Activated CD4-positive, alpha-beta memory T cell treated with anti-CD3 and anti-CD28 coated beads for 36 hours (primary cell): ENCODE measurements around the gene POTEJ. TPM values are rescaled to one million over a fixed set of nuclear protein-coding genes. Genes with fewer than 3 reads are reported as not detected.
"Not testable (repeated sequence)": the region's sequence is repeated elsewhere in the genome, so short reads cannot be mapped to it uniquely, and the experiment has no call there.

Experiments
- CTCF ChIA-PET: fragments of 350-600 bp; sonication (Branson Sonifier 250); formaldehyde crosslinking; loops from one replicate; lab custom pipeline; 2021; ENCODE audit warnings: antibody characterized with exemption, inconsistent platforms; lab: Charles Lee
- POLR2A ChIA-PET: fragments of 350-600 bp; sonication (Branson Sonifier 250); formaldehyde crosslinking; loops from one replicate; lab custom pipeline; 2021; ENCODE audit warnings: antibody characterized with exemption; lab: Charles Lee
- DNase-seq: peaks from one replicate; pipeline ENCODE4 v3.0.0-alpha.2; 2020
- H3K27ac Mint-ChIP-seq: one replicate; pipeline ENCODE4 v1.8.0; 2021; ENCODE audit warnings: mixed read lengths
- H3K27me3 Mint-ChIP-seq: one replicate; pipeline ENCODE4 v1.8.0; 2021; ENCODE audit warnings: mixed read lengths
- H3K36me3 Mint-ChIP-seq: one replicate; pipeline ENCODE4 v1.8.0; 2021; ENCODE audit warnings: mixed read lengths
- H3K4me1 Mint-ChIP-seq: one replicate; pipeline ENCODE4 v1.8.0; 2021; ENCODE audit warnings: low read depth, mixed read lengths
- H3K4me3 Mint-ChIP-seq: one replicate; pipeline ENCODE4 v1.8.0; 2021; ENCODE audit warnings: mild to moderate bottlenecking, mixed read lengths
- H3K9me3 Mint-ChIP-seq: one replicate; pipeline ENCODE4 v1.8.0; 2021; ENCODE audit warnings: mixed read lengths
- intact Hi-C: fragments of 100-400 bp; cut with micrococcal nuclease; formaldehyde crosslinking; loops from one replicate; pipeline ENCODE4 v1.15.1; 2023
- total RNA-seq, 2 experiments: library from RNA; stranded (reverse); gene quantifications; one replicate each; pipeline ENCODE4 v1.2.3, GENCODE V29; 2021

The POTEJ gene
- total RNA-seq, 2 experiments from 2014 or later = not detected

DNA sequence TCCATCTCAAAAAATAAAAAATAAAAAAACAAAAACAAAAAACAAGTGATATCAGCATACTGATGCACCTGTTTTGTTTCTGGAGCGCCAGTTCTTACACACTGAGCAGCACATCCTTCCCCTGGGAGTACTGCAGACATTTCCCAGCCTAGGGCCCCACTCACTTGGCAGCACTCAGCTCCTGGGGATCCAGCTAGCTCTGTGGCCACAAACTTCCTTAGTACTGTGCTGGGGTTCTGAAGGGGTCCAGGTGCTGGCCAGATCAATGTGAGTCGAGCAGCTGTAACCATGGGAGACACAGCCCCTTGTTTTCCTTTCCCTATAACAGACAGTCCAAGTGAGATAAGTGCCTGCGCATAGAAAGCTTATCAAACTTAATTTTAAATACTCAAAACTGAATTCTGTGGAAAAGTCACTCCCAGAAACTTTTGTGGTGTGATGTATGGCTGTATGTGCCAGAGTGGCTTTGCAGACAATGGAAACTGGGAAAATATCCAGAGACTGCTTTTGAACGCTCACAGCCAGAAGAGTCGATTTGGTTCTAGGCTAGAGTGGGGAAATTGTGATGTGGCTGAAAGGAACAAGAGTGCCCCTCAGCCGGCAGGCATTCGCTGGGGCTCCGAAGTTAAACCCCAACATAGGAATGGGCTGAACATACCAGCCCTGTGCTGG, 20.9 kb upstream of the POTEJ start:
- H3K4me1 Mint-ChIP-seq, H3K27ac Mint-ChIP-seq, DNase-seq, H3K9me3 Mint-ChIP-seq, POLR2A ChIA-PET, H3K4me3 Mint-ChIP-seq, H3K27me3 Mint-ChIP-seq, CTCF ChIA-PET, intact Hi-C loops, H3K36me3 Mint-ChIP-seq: not testable (repeated sequence)

DNA sequence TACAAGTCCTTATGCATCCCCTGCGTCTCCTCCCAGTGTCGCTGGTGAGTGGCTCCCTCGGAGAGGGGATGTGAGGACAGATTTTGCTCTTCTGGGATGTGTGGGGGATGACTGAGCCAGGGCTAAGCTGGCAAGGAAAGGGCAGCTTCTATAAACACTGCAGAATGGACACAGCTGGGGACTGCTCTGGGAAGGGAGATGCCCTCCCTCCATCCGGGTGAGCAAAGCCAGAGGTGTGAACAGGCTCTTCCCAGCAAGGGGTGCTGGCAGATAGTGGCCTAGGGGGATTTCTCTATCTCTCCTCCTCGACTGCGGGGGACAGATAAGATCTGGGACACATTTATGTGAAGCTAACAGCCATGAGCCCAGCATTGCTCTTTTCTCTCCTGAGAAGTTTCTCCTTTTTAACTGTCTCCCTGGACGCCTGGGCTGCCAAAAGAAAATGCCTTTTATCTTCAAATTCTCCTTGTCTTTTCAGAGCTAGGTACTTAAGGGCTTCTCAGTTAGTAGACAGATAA, 20.3 kb upstream of the POTEJ start:
- H3K4me1 Mint-ChIP-seq, H3K27me3 Mint-ChIP-seq, CTCF ChIA-PET, intact Hi-C loops, H3K27ac Mint-ChIP-seq, H3K9me3 Mint-ChIP-seq, H3K4me3 Mint-ChIP-seq, H3K36me3 Mint-ChIP-seq, POLR2A ChIA-PET, DNase-seq: not testable (repeated sequence)

DNA sequence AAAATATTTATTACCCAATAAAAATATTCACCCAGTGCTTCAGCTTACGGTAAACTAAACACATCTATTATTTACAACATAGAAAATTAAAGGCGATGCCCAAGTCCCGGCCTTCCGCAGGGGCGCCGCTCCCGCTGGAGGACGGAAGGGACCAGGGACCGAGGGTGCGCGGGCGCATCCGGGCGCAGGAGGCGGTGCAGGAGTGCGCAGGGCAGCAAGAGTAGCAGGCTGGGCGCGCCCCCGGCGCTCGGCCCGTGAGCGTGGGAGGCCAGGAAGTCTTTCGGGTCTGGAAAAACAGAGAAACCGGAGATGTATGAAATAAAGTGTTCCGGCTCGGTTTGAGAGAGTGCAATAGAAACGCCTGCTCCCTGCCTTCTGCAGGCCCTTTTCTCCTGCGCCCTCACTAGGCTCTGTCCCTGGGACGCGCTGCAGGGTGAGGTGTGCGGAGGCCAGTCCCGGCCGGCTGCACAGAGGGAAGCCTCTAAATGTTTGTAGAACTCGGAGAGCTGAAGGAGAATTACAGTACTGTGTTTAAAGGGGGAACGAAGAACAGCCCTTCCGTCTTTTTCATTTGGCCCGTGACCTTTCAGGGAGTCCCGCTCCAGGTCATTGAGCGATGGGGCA, 18.3 kb upstream of the POTEJ start:
- H3K36me3 Mint-ChIP-seq, H3K4me3 Mint-ChIP-seq, H3K4me1 Mint-ChIP-seq, H3K9me3 Mint-ChIP-seq, CTCF ChIA-PET, H3K27me3 Mint-ChIP-seq, H3K27ac Mint-ChIP-seq, DNase-seq, POLR2A ChIA-PET, intact Hi-C loops: not testable (repeated sequence)

DNA sequence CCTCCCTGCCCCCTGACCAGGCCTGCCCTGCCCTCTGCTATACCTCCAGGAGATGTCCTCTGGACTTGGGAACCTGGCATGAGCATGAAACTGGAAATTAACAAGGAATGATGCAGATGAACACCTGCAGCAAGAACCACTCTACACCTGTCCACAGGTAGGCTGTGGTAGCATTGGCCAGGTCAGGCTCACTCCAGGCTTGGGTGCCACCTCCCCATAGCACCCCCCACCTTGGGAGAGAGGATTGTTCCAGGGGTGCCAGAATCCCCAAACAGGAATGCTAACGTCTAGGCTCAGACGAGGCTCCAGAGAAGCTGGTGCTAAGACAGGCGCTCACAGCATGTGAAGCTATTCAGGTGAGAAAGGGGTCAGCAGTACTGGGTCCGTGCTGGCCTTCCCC, 17.2 kb upstream of the POTEJ start:
- POLR2A ChIA-PET, H3K27me3 Mint-ChIP-seq, H3K9me3 Mint-ChIP-seq, CTCF ChIA-PET, DNase-seq, H3K4me1 Mint-ChIP-seq, intact Hi-C loops, H3K4me3 Mint-ChIP-seq, H3K36me3 Mint-ChIP-seq, H3K27ac Mint-ChIP-seq: not testable (repeated sequence)

DNA sequence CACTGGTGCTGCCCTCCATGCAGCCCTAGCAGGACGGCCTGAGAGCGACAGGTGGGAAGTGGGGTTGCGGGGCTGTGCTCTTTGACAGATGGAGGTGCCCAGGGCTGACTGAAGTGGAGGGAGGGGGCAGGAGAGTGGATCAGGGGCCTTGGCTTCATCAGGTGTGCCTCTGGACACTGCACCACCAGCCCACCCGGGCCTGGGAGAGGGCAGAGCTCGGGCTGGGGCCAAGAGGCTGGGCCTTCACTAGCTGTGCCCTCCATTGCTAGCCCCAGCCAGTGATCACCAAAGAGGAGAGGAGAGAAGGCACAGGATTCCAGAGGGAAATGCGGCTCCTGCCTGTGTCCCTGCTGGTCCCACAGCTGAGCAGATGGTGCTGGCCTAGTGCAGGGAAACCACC, 14.5 kb upstream of the POTEJ start:
- POLR2A ChIA-PET, CTCF ChIA-PET, H3K4me1 Mint-ChIP-seq, DNase-seq, H3K36me3 Mint-ChIP-seq, H3K9me3 Mint-ChIP-seq, H3K27ac Mint-ChIP-seq, intact Hi-C loops, H3K27me3 Mint-ChIP-seq, H3K4me3 Mint-ChIP-seq: not testable (repeated sequence)

DNA sequence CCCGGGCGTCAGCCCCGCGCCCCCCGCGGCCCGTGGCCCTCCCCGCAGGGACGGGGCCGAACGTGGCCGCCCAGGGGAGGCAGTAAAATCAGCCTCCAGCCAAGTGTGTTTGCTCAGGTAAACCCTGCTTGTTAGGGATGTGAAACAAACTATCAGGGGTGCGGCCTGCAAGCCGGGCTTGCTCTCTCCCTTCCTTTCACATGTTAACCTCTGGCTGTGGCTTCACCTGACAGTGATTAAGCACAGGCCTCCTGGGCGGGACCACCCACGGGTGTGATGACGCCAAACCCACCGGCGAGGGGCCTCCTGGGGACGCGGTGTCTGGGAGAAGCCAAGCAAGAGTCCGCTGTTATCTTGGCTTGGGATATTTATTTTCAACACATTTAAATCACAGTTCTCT, 13.2 kb upstream of the POTEJ start:
- H3K4me3 Mint-ChIP-seq, POLR2A ChIA-PET, H3K9me3 Mint-ChIP-seq, CTCF ChIA-PET, DNase-seq, H3K36me3 Mint-ChIP-seq, H3K27me3 Mint-ChIP-seq, H3K27ac Mint-ChIP-seq, H3K4me1 Mint-ChIP-seq, intact Hi-C loops: not testable (repeated sequence)

DNA sequence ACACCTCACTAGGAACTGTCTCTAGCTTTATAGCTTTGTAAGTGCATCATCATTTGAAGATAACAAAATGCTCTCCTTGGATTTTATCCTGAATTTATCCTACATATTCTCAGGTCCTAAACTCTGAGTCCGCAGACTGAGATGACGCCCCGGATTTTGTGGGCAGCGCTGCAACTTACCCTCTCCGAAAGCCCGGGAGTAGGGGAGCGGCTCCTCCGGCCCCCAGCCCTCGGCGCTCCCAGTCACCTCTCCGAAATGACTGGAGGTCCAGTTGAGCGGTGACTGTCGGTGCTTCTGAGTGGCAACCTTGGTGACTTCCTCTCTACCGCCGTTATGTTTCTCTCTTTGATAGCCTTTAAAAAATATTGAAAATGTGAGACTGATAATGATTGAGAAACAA, 12.8 kb upstream of the POTEJ start:
- H3K27ac Mint-ChIP-seq, H3K36me3 Mint-ChIP-seq, DNase-seq, H3K27me3 Mint-ChIP-seq, POLR2A ChIA-PET, H3K9me3 Mint-ChIP-seq, intact Hi-C loops, H3K4me3 Mint-ChIP-seq, H3K4me1 Mint-ChIP-seq, CTCF ChIA-PET: not testable (repeated sequence)

DNA sequence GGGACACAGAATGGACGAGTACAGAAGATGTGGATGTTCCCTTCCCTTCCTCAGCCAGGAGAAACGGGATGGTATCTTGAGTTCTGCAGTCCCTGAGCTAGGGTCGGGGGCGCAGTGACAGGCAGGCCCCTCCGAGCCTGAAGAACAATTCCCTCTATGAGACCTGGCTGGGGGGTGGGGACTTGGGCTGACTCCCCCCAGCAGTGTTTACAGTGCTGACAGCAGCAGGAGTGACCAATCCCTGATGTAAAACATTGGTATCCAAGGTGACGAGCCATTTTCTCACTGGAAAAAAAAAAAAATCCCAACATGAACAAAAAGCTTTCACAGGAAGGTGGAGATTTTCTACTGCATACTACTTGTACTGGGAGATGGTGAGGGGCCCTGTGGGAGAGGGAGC, 11.8 kb upstream of the POTEJ start, which contains the start of gene CFC1:
Gene CFC1 (minus strand): TSS at position 183 of the 400 bp plus-strand sequence. CDS start 288 bp downstream, outside the sequence.
- intact Hi-C loops, H3K27me3 Mint-ChIP-seq, POLR2A ChIA-PET, H3K27ac Mint-ChIP-seq, H3K4me3 Mint-ChIP-seq, CTCF ChIA-PET, H3K9me3 Mint-ChIP-seq, DNase-seq, H3K36me3 Mint-ChIP-seq, H3K4me1 Mint-ChIP-seq: not testable (repeated sequence)

DNA sequence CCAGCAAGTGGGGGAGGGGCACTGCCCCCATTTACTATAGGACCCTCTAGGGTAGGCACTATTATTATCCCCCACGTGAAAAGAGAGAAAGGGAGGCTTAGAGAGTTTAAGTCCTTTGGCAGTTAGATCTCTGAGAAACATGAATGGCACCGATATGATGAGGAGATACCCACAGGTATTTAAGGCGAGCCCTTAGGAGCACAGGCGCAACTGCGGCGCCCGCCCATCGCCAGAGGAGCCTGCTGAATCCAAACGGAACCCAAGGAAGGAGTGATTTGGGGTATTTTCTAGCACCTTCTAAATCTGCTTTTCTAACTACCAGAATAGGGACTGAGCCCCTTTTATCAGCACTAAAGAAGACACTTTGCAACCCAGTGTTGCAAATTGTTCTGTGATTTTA, 11.3 kb upstream of the POTEJ start:
- H3K27ac Mint-ChIP-seq, H3K36me3 Mint-ChIP-seq, H3K4me1 Mint-ChIP-seq, H3K4me3 Mint-ChIP-seq, intact Hi-C loops, DNase-seq, POLR2A ChIA-PET, CTCF ChIA-PET, H3K9me3 Mint-ChIP-seq, H3K27me3 Mint-ChIP-seq: not testable (repeated sequence)

DNA sequence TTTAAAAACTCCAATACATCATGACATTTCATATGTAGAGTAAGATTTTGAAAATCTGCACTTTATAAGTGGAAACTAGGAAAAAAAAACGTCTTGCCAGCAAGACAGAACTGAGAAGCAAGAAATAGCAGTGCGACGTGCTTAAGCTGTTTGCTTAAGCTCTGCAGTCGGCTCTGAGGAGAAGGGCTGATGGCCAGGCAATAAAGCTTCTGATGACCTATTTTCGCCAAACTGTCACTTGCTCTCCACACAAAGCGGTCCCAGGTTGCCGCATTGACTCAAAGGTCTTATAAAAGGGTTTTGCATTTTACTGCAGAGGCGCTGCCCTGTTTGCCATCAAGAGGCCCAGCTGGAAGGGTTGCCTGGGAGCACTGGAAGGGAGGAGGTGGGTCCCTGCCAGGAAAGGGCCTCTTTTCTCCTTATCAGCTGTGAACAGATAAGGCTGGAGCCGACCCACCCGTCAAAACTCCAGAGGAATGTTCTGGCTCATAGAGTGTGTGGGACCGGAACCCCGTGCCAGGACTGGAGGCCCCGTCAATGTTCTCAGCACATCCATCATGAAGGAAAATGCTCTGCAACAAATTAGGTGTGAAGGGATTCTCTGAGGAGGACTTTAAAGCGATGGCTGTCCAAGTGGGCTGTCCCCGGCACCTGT, 9.5 kb upstream of the POTEJ start:
- POLR2A ChIA-PET, intact Hi-C loops: not testable (repeated sequence)

DNA sequence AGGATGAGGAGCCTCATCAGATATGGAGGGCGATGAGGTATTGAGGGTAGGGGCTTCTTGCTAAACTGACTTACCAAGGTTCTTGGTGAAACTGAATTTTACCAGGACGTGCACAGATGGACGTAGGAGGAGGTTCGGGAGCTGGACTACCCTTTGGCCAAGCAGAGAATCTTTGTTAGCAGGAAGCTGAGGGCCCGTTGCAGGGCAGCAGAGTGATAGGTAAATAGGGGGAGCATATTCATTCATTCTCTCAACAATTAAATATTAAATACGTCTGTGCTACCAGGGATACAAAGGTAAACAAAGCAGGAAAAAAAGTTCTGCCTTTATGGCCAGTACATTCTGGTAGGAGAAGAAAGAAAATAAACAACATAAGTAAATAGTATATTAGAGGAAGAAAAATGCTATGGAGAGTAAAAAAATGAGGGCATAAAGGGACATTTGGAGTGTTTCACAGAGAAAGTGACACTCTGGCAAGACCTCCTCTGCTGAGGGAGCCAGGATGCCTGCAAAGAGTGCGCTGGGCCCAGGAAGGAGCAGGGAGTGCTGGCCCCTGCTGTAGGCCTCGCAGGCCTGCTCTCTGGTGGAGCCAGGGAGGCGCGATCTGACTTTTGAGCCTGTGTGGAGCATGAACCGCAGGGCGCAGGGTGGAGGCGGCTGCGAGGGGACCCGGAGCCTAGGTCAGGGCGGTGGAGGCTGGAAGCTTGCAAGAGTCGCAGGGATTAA, 2.8 kb upstream of the POTEJ start:
- H3K27me3 Mint-ChIP-seq, H3K9me3 Mint-ChIP-seq, H3K36me3 Mint-ChIP-seq, H3K4me3 Mint-ChIP-seq, H3K4me1 Mint-ChIP-seq, DNase-seq, CTCF ChIA-PET, intact Hi-C loops, H3K27ac Mint-ChIP-seq, POLR2A ChIA-PET: not testable (repeated sequence)

More for the DNA sequence above, 9.5 kb upstream of the POTEJ start:
- CTCF ChIA-PET, H3K4me3 Mint-ChIP-seq, H3K36me3 Mint-ChIP-seq, H3K4me1 Mint-ChIP-seq, H3K27ac Mint-ChIP-seq, H3K27me3 Mint-ChIP-seq, H3K9me3 Mint-ChIP-seq, DNase-seq: not testable (repeated sequence)
